Limb (tissue), 2 donors: Measurements from ENCODE around the gene FAM13A.
"Not testable (repeated sequence)": the region's sequence is repeated elsewhere in the genome, so short reads cannot be mapped to it uniquely, and the experiment has no call there.

ENCODE experiments used
- DNase-seq, 2 donors: peaks; one replicate each; pipeline ENCODE4 v3.0.0-alpha.2; 2016; ENCODE audit errors: extremely low spot score in 2 of 2

FAM13A gene

GRCh38 chr4:88963817-88964216 lies 93.2 kb downstream of the FAM13A start:
- DNase-seq = no peak

DNA sequence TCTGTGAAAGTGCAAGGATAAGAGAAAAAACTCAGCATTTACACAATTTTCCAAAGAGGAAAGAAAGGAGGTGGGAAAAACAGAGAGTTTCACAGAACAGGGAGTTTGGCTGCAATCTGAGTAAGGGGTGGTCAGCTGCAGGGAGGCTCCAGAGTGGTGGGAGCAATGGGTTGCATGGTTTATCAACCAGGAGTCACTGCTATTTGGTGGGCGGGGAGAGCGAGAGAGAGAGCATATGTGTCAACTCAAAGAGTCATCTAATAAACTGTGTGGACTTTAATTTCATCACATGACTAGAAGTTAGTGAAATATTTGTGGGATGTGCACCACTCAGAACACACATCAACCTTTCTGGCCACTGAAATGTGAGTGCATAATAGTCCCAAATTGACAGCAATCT lies 94.6 kb downstream of the FAM13A start:
- no peak for DNase-seq

GRCh38 chr4:88960576-88960975 lies 96.4 kb downstream of the FAM13A start:
- no peak for DNase-seq

GRCh38 chr4:88958080-88958479 lies 98.9 kb downstream of the FAM13A start:
- no peak for DNase-seq

DNA sequence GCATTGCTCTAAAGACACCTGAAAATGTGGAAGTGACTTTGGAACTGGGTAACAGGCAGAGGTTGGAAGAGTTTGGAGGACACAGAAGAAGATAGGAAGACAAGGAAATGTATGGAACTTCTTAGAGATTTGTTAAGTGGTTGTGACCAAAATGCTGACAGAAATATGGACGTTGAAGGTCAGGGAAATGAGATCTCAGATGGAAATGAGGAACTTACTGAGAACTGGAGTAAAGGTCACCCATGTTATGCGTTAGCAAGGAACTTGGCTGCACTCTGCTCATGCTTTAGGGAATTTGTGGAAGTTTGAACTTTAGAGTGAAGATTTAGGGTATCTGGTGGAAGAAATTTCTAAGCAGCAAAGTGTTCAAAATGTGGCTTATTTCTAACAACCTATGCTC lies 99.4 kb downstream of the FAM13A start:
- no peak for DNase-seq

- no peak for DNase-seq
Measured at GRCh38 chr4:88955580-88956380, 101.2 kb downstream of the FAM13A start.

DNA sequence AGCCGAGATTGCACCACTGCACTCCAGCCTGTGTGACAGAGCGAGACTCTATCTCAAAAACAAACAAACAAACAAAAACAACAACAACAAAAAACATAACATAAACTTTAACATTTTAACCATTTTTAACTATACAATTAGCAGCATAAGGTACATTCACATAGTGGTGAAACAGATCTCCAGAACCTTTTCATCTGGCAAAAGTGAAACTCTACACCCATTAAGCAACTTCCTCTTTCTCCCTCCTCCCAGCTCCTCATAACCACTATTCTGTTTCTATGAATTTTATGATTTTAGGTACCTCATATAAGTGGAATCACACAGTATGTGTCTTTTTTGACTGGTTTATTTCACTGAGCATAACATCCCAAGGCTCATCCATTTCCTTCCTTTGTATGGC lies 103.6 kb downstream of the FAM13A start:
- no peak for DNase-seq

DNA sequence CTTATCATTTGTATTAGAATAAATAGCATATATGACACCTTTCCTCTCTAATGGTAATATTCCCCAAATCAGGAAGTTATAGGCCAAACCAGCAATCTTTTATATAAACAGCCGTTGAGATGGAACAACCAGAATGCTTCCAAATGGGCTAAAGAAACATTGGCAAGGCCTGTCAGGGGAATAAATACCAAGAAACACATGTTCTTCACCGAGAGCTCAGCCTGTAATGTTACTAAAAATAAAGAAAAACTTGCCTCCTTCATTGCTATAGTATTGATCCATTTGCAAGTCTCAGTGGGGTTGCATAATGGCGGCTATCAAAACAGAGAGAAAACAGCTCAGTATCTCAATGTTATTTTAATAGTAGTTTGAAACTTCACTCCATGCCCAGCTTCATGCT lies 104.9 kb downstream of the FAM13A start:
- DNase-seq = no peak

DNA sequence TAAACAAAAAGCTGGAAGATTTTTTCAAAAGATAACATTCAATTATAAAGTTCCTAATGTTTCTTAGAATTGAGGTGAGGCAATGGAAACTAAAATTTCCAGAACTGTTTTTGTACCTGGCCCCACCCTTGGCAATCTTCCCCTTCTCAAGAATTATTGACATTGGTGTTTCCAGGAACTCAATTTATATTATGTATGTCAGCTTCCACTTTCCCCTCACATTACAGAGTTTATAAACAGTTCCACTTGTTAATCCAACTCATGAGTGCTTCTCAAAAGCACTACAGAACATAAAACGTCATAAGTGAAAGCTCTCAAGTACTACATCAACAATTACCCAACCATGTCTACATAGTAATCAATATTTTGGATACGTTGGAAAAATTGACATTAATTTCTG lies 107.4 kb downstream of the FAM13A start:
- DNase-seq = no peak

- no peak for DNase-seq
Measured at GRCh38 chr4:88940506-88940905, 116.5 kb downstream of the FAM13A start.

DNA sequence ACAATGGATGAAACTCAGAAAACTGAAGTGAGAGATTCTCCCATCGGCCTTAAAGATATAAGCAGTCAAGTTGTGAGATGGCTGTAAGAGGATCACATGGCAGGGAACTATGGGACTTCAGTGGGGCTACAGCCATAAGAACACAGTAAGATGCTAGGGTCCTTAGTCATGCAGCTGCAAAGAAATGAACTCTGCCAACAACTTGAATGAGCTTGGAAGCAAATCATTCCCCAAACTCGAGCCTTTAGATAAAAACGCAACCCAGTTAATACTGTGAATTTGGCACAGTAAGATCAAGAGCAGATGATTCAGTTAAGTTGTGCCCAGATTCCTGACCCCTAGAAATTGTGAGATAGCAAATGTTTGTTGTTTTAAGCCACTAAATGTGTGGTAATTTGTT lies 117.3 kb downstream of the FAM13A start:
- DNase-seq = no peak

DNA sequence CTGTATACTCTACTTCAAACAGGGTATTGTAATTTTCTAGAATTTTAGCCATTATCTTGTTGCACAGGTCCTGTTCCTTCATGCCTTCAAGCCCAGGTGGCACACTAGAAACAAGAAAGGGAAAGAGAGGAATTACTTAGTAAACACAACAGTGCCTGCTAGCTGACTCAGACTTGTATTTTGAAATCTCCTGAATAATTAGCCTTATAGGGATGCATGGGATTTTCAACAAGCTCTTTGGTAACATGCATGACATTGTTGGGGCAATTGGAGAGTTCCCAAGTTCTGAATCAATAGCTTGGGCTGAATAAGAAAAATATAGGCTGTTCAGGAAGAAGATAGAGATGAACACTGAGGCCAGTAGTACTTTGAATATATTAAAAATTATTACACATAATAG lies 118.8 kb downstream of the FAM13A start:
- DNase-seq = no peak

- no peak for DNase-seq
Measured at GRCh38 chr4:88937081-88937480, 119.9 kb downstream of the FAM13A start.

DNA sequence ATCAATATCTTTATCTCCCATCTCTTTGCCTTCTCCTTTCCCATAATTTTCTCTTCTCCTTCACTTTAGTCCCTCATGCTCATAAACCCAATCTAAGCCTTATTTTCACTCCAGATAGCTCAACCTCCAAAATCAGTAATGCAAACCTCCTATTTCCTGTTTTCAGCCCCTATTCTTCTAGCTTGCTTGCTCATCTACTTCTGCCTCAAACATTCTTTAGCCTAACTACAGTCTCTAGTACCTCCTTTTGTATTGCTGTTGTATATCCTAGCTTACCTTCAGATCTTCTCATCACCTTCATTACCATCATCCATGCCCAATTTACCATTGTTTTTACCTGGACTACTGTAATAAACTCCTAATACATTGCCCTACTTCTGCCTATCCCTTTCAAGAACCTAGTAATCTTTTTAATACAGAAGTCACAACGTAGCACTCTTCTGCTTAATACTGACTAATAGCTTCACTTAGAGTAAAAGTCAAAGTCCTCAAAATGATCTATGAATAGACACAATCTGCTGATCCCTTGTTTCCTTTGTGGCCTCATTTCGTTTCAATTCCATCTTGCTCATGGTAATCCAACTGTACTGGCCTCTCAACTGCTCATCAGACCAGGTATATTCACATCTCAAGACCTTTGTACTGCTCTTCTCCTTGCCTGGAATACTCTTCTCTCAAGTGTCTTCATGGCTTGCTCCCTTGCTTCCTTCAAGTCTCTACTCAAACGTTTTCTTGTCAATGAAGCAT lies 123.4 kb downstream of the FAM13A start:
- no peak for DNase-seq

DNA sequence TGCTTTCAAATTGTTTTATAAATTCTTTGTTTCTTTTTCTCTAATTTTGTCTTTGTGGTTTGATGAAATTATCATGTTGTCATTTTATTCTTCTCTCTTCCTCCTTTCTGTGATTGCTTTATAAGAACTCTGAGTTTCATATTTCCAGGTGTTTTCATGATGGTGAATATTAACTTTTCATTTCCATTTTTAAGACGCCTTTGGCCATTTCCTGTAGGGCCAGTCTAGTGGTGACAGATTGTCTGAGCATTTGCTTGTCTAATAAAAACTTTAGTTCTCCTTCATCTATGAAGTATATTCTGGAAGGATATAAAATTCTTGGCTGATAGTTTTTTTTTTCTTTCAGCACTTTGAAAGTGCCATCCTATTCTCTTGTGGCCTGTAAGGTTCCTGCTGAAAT lies 128.1 kb downstream of the FAM13A start:
- DNase-seq = no peak

DNA sequence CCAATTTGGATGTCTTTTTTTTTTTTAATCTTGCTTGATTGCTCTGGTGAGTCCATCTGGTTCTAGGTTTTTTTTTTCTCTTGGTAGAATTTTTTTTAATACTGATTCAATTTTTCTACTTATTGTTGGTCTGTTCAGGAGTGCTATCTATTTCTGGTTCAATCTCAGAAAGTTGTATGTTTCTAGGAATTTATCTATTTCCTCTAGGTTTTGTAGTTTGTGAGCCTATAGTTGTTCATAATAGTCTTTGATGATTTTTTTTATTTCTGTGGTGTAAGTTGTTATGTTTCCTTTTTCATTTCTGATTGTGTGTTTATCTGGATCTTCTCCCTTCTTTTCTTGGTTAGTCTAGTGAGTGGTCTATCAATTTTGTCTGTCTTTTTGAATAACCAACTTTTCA lies 129.6 kb downstream of the FAM13A start:
- no peak for DNase-seq

- no peak for DNase-seq
Measured at GRCh38 chr4:88919056-88919455, 137.9 kb downstream of the FAM13A start.

- DNase-seq = not testable (repeated sequence)
Measured at GRCh38 chr4:88913181-88913580, 143.8 kb downstream of the FAM13A start.

DNA sequence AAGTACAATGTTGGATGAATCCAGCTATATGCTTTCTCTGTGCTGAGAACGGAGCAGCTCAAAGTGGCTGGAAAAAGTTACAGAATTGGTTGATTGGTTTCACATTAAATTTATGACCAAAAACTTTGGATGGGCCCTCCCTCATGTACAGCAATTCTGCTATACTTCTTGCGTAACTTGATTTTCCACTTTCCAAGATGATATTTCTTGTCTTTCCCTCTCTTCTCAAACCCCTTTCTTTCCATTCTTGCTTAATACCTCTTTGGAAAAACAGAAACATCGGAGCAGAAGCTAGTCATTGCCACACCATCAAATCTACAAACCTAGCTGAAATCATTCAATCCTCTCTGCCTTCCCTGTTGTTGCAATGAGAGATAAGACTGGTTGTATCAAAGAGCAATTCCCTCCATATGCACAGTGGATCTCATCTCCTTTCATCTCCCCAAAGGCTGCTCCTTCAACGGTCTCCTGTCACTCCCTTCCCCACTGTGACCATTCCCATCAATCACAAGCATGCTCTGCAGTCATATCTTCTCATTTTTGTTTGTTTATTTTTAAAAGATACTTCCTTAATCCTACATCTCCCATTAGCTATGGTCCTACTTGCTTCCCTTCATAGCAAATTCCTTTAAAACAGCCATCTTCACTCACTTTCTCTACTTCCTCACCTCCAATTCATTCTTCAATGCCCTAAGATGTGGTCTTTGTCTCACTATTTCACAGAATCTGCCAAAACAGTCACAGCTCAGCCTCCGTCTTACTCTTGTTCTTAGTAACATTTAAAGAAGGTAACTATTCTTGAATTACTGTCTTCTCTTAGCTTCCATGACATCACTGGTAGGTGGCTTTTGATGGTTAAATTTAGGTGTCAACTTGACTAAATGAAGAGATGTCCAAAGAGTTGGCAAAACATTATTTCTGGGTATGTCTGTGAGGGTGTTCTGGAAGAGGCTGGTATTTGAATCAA lies 145.5 kb downstream of the FAM13A start:
- DNase-seq = no peak

- DNase-seq = no peak
Measured at GRCh38 chr4:88910101-88910500, 146.9 kb downstream of the FAM13A start.

GRCh38 chr4:88908521-88908920 lies 148.5 kb downstream of the FAM13A start:
- no peak for DNase-seq

DNA sequence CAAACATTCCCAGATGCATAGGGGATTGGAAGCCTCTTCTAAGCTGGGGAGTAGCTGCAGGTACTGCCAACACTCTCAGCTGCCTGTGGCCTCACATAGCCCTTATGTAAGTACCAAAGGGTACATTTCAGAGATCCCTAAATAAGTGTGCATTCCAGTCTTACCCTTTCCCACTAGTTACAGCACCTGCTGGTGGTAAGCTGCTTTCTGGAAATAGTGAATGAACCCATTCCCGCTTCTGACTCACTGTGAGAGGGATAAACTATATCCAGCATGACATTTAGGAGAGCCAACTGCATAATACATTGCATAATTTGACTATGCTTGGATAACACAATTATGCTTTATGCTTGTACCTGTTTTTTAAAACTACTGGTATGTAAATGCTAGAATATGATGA lies 149.0 kb downstream of the FAM13A start:
- no peak for DNase-seq
